Activated CD4-positive, CD25-positive, alpha-beta regulatory T cell (primary cell): ENCODE data around the gene USO1.
"Not testable (repeated sequence)": the region's sequence is repeated elsewhere in the genome, so short reads cannot be mapped to it uniquely, and the experiment has no call there.

ENCODE experiments used
- DNase-seq, 4 experiments: peaks; one replicate each; lab custom pipeline; 2025; lab: John Stamatoyannopoulos, UW

USO1 gene

GRCh38 chr4:75714704-75715103 lies 9.7 kb upstream of the USO1 start:
- no peak for DNase-seq

GRCh38 chr4:75715105-75715799 lies 9.1 kb upstream of the USO1 start:
- no peak for DNase-seq

DNA sequence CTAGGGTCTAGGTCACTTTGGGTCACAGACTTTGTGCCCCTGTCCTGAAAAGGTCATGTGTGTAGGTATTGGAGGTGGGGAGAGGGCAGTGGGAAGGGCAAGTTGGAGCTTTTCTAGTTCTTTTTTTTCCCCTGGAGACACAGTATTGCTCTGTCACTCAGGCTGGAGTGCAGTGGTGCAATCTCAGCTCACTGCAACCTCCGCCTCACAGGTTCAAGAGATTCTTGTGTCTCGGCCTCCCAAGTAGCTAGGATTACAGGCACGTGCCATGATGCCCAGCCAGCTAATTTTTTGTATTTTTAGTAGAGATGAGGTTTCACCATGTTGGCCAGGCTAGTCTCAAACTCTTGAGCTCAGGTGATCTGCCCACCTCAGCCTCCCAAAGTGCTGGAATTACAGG lies 8.3 kb upstream of the USO1 start:
- not testable (repeated sequence) for DNase-seq

- no peak for DNase-seq
Observed at GRCh38 chr4:75717408-75717807, 7.0 kb upstream of the USO1 start.

DNA sequence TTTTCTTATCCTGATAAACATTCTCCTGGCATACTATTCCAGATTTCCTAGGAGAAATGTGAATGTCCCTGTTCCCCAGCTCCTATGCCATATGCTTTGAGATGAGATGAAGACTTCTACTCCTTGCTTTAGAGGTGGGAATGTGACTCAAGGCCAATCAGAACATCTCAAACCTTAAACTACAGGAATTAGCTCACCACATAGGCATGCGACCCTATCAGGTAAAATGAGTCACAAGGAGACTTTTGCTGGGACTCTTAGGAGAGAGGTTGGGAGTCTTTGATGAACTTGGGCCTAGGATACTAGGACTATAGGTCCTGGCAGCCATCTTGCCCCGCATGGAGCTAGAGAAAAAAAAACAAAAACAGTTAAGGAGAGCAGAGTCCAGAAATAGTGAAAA lies 5.8 kb upstream of the USO1 start:
- no peak for DNase-seq

GRCh38 chr4:75722417-75722816 lies 2.0 kb upstream of the USO1 start:
- no peak for DNase-seq

DNA sequence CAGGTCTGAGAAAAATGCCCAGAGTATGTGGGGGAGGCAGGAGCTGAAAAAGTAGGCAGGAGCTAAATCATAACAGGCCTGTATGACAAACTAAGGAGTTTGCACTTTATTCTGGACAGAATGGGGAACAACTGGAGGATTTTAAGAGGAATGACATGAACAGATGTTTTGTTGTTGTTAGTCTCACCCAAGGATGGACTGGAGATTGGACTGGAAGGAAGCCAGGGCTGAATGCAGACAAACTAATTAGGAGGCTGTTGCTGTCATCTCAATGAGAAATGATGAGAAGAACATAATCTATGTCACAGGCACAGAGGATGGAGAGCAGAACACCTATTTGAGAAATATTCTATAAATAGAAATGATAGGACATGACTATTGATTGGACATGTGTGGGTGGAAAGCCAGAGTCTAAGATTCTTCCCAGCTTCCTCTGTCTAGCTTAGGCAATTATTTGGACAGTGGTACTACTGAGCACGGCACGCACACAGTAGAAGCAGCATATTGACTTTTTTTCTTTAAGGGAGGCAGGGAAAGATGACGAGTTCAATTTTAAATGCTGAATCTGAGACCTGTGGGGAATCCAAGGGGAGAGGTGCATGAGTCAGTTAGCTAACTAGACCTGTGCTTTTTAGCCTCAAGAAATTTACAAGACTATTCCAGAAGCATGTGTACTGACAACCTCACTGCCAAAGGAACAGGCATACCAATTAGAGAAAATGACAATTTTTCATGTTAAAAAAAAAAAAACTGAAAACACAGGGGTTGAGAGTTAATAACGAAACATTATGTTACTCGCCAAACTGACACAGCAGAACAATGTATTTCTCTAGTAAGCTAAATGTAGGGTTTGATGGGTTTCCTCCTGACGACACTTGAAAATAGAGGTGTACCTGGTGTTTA lies 963 bp upstream of the USO1 start:
- DNase-seq: no peak

DNA sequence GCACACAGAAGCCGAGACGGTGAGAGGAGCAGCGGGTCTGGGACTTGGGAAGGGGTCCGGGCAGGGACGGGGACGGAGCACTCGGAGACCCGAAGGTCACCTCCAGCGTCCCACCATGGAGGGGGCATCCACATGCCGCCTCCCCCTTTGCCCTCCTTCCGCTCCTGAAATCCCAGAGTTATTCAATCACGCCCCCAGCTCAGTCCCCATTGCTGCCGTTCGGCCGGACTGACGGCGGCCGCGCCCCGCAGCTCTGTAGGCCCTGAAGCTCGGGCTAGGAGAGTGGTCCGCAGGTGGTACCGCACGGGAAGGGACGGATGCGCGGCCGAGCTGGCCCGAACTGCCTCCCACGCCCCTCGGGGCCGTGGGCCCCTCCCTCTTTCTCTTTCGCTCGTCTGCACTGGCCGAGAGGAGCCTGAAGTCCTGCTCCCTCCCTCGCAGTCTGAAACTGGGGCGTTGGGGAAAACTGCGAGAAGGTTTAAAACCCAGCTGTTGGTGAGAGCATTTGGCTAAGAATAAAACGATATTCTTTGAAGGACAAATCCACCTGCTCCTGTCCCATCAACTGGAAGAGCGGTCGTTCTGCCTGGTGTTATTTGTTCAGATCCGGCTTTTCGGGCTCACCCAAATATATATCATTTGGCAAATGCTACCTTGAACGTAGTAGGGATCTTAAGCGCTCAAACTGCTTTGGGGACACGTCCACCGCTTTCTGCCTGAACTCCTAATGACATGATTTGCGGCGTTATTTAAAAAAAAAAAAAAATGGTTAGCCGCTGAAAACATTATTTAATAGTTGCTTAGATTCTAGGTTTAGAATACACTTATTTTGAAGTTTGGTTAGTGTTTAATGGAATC lies 719 bp downstream of the USO1 start:
- DNase-seq: peak; percentile 7 to 18 (median 15)

- DNase-seq: not testable (repeated sequence)
Observed at GRCh38 chr4:75725942-75726538, 1.7 kb downstream of the USO1 start.

DNA sequence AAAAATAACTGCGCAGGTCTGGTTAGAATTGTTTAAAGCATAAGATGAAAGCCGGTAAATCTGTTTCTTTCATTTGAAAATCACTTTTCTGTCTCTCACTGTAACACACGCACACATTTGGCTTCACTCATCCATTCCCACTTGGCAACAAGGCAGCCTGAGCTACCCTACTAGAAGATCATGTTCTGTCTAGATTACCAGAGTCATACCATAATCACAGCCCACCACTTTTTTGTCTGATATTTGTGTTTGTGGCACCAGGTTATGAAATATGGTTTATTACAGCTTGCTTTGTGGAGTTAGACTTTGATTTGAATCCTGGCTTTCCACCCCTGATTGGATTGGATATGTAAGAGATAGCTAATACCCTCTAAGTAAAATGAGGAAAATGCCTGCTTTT lies 2.2 kb downstream of the USO1 start:
- no peak for DNase-seq

DNA sequence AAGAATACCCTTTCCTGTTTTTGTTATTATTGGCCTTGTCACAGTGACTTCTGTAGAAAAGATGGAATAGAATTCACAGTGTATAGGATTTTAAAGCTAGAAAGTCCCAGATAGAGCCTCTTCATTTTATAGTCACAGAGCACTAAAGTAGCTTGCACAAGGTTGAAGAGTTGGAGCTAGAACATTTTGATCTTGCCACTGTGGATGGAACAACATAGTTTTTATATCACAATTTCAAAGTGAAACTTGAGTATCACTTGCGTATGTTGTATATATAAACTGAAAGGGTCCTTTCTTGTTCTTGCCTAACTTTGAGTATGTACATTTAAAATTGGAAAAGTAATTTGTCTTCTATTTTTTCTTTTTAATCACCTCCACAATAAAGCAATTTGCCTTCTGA lies 2.7 kb downstream of the USO1 start:
- DNase-seq: no peak

GRCh38 chr4:75729836-75730235 lies 5.5 kb downstream of the USO1 start:
- DNase-seq: no peak

DNA sequence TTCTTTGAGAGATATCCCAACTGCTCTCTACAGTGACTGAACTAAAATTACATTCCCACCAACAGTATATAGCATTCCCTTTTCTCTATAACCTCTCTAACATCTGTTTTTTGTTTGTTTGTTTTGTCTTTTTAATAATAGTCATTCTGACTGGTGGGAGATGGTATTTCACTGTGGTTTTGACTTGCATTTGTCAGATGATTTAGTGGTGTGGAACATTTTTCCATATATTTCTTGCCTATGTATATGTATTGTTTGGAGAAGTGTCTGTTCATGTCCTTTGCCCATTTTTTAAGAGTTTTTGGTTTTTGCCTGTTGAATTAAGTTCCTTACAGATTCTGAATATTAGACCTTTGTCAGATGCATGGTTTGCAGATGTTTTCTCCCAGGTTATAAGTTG lies 9.0 kb downstream of the USO1 start:
- DNase-seq: no peak

DNA sequence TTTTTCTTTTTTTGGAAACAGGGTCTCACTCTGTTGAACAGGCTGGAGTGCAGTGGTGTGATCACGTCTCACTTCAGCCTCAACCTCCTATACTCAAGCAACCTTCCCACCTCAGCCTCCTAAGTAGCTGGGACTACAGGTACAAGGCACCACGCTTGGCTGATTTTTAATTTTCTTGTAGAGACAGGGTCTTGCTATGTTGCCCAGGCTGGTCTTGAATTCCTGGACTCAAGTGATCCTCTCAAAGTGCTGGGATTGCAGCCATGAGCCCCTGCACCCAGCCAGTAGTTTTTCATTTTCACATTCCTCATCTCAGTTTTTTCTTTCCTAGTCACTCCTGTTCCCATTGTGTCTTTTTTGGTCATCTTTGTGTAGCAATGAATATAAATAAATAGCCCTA lies 11.1 kb downstream of the USO1 start:
- no peak for DNase-seq

DNA sequence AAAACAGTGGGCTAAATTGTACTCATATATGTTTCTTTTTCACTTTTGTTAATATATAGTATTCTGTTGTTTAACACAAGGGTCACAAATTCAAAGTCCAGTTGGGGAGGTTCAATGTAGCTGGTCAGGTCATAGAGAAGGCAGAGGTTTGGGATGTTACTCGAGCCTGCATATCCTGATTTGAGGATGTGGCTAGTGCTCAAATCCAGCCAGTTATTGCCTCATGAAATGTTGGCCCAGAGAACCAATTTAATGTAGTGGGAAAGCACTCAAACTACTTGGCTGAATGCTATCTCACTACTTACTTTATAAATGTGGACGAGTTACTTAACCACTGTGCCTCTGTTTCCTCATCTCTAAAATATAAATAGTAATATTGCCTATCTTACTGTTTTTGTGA lies 12.5 kb downstream of the USO1 start:
- DNase-seq: no peak

- no peak for DNase-seq
Observed at GRCh38 chr4:75737398-75737797, 13.0 kb downstream of the USO1 start.

- no peak for DNase-seq
Observed at GRCh38 chr4:75741027-75741426, 16.6 kb downstream of the USO1 start.

DNA sequence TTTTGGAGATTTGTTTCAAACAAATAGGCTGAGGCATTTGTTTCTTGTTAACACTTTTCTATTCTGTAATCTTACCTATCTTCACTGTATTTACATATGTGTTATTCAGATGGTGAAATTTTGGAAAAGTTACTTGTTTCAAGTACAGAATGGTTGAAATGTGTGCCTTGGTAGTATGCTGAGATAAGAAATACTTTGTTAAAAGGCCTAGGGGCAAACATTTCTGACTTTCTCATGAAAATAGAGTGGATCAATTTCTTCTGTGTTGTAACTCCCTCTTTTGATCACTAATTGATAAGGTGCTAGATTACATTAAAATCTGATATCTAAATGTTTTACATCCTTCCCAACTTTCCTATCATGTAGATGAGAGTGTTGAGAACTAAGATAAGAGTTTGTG lies 18.1 kb downstream of the USO1 start:
- DNase-seq: no peak

DNA sequence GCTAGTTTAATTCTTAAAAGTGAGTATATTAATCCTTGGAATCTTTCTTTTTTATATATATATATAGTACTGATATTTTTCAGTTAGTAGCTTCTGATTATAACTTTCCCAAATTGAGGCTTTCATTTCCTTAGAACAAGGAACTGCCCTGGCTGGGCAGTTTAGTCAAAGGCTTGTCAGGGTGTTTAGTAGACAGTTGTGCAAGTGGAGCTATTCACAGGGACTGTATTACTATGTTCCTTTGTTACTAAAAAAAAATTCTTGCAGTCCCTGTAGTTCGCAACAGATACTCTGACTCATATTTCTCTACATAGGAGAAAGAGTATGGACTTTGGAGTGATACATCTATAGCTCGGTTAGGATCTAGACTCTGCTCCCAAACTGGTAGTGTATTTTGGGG lies 20.8 kb downstream of the USO1 start:
- no peak for DNase-seq

- DNase-seq: no peak
Observed at GRCh38 chr4:75745721-75746199, 21.4 kb downstream of the USO1 start.

DNA sequence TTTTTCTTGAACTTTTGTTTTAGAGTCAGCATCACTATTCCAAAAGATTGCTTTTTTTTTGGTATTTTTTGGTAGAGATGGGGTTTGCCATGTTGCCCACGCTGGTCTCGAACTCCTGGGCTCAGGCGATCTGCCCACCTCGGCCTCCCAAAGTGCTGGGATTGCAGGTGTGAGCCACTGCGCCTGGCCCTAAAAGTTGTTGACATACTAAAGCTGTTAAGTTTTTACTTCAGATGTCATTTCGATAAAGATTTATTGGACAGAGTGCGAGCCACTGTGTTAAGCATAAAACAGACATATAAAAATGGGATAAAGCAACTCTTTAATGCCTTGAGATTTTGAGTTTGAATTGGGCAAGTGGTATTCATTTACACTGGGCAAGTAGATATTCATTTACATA lies 28.3 kb downstream of the USO1 start:
- DNase-seq: no peak

DNA sequence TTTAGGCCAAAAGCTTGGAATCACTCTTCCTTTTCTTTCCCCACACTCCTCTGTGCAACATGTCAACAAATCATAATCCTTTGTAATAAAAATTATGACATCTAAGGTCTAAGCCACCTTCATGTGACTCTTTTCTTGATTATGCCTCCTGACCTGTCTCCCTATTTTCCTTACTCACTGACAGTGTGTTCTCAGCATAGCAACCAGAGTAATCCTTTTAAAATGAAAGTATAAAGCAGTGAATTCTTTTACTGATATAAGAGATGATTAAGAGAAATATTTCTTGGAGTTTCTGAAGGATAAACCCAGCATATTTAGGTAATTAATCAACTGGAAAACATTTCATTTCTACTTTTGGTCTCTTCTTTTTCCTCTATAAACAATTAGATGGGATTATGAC lies 44.7 kb downstream of the USO1 start:
- DNase-seq: no peak
